B cell (primary cell): ENCODE data around the gene ENOX1.

ENCODE experiments used
- EZH2 ChIP-seq: IDR thresholded peaks from 2 replicates; pipeline ENCODE4 v1.6.1; 2012; ENCODE audit warnings: borderline replicate concordance, low read depth, mild to moderate bottlenecking, moderate library complexity, low read length; ENCODE audit not compliant: insufficient read depth, poor library complexity, severe bottlenecking
- TF ChIP-seq, protein P1 (sequence below): fragments of 200-600 bp; IDR thresholded peaks from one replicate; pipeline ENCODE4 v1.8.0; 2022; ENCODE audit warnings: antibody characterized with exemption, mild to moderate bottlenecking

DNA sequence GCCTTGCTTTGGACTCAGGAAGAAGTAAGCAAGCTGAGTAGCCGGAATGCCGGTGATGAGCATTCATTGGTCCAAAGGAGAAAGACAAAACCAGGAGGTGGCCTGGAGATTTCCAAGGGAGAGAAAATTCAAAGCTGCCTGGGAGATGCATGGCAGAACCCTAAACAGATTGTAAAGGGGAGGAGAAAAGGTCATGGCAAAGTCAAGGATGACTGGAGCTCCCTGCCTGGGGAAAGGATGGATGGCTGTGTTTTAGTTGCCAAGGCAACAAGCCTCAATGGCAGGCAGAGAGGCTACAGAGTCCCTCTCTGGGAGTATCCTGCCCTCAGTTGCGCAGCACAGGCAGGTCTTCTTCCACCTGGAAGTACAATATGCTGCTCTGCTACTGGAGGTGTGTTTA, 134.0 kb downstream of the ENOX1 start:
- TF ChIP-seq, protein P1, sequence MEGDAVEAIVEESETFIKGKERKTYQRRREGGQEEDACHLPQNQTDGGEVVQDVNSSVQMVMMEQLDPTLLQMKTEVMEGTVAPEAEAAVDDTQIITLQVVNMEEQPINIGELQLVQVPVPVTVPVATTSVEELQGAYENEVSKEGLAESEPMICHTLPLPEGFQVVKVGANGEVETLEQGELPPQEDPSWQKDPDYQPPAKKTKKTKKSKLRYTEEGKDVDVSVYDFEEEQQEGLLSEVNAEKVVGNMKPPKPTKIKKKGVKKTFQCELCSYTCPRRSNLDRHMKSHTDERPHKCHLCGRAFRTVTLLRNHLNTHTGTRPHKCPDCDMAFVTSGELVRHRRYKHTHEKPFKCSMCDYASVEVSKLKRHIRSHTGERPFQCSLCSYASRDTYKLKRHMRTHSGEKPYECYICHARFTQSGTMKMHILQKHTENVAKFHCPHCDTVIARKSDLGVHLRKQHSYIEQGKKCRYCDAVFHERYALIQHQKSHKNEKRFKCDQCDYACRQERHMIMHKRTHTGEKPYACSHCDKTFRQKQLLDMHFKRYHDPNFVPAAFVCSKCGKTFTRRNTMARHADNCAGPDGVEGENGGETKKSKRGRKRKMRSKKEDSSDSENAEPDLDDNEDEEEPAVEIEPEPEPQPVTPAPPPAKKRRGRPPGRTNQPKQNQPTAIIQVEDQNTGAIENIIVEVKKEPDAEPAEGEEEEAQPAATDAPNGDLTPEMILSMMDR, result no peak
- no peak for TF ChIP-seq EZH2
